Measurements from ENCODE around the gene CRY1.

DNA sequence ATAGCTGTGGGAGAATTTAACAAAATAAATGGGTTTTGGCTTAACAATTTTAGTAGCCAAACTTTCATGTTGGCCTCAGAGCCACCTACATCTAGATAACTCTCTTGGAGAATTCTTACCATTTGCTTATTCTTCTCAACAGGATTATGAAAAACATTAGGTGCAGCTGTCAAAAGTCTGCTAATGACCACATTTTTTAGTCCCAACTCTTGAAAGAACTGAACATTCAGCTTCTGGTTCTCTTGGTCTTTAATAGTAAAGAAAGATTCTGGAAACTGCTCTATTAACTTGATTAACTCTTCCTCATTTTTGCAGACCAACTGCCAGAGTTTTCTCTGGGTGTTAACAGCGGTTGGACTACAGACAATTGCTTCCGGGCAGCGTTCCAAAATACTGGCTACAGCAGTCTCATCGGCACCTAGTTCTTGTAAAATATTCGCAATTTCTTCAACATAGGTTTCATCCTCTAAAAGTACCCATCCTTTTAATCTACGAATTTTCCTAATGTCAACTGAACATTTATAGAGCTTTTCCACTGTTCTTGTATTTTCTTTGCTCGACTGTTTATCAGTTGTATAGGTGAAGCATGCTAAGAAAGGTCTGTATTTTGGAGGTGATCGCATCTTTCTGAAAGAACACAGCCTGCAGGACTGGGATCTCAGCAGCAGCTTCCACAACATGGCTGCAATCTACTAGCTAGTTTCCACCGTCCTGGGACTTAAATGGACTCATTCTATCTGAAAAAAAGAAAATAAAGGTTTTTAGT lies 115.1 kb downstream of the CRY1 start:
- TF ChIP-seq ZNF416 (CRISPR knock-in tag; IDR thresholded peaks at IDR 0.05): no peak
- TF ChIP-seq PREB (CRISPR knock-in tag; IDR thresholded peaks at IDR 0.05; ENCODE audit: borderline replicate concordance): no peak
- TF ChIP-seq, protein P1, sequence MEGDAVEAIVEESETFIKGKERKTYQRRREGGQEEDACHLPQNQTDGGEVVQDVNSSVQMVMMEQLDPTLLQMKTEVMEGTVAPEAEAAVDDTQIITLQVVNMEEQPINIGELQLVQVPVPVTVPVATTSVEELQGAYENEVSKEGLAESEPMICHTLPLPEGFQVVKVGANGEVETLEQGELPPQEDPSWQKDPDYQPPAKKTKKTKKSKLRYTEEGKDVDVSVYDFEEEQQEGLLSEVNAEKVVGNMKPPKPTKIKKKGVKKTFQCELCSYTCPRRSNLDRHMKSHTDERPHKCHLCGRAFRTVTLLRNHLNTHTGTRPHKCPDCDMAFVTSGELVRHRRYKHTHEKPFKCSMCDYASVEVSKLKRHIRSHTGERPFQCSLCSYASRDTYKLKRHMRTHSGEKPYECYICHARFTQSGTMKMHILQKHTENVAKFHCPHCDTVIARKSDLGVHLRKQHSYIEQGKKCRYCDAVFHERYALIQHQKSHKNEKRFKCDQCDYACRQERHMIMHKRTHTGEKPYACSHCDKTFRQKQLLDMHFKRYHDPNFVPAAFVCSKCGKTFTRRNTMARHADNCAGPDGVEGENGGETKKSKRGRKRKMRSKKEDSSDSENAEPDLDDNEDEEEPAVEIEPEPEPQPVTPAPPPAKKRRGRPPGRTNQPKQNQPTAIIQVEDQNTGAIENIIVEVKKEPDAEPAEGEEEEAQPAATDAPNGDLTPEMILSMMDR (IDR thresholded peaks at IDR 0.05): no peak
- TF ChIP-seq NFE2L1 (CRISPR knock-in tag; IDR thresholded peaks at IDR 0.05): no peak
- no peak for TF ChIP-seq GTF2I (CRISPR knock-in tag; conservative IDR thresholded peaks at IDR 0.05)

All from WTC11 (cell line).